Endothelial cell of hepatic sinusoid (primary cell): ENCODE data around the gene KREMEN1.

Experiments used
- in situ Hi-C: cut with HindIII; loops from 2 replicates; pipeline ENCODE4 v1.10.0; 2017; ENCODE audit warnings: low sequenced_read_pairs

Gene KREMEN1

DNA sequence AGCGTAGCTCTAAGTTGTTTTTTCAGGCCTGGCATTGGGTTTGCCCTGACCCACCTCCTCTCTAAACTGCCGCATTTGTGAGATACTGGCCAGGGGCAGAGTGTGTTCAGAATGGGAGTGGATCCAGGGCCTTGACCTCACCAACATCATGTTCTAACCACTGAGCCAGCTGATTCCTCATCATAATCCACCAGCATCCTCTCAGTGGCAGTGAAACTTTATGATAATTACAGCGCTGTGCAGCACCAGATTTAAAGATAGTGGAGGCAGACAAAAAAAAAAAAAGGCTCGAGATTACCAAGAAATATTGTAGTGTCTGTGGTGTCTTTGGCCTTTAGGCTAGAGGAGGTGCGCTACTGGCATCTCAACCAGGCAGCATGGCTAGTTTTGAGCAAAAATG, 53.0 kb downstream of the KREMEN1 start:
- in situ Hi-C loops = no loop called here

DNA sequence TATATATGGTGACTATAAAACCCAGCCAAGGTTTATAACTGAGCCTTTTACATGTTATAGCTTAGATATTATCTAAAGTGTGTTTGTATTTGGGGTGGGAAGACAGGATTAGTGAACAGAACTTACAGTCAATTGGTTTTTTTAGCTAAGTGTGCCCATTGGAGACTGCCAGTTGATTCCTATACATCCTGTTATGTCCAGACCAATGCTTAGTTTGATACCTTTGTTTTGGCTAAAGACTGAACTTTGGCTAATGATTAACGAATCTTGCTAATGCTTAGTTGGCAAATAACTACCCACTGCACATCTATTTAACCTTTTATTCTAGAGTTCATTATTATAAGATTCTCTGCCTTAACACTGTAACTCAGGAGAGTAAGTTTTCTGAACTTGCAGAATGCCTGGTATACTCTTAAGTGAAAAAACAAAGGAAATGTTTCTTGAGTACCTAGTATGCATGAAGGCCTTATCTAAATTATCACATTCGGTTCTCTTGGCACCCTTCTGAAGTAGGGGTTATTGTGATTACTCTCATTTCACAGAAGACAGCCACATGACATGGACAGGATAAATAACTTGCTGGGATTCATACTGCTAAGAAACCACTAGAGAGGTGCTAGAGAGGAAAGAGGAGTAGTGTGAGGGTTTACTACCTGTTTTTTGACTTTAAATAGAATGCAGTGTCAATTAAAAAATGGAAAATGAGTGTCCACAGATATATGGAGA, 54.0 kb downstream of the KREMEN1 start:
- in situ Hi-C loops = no loop called here

DNA sequence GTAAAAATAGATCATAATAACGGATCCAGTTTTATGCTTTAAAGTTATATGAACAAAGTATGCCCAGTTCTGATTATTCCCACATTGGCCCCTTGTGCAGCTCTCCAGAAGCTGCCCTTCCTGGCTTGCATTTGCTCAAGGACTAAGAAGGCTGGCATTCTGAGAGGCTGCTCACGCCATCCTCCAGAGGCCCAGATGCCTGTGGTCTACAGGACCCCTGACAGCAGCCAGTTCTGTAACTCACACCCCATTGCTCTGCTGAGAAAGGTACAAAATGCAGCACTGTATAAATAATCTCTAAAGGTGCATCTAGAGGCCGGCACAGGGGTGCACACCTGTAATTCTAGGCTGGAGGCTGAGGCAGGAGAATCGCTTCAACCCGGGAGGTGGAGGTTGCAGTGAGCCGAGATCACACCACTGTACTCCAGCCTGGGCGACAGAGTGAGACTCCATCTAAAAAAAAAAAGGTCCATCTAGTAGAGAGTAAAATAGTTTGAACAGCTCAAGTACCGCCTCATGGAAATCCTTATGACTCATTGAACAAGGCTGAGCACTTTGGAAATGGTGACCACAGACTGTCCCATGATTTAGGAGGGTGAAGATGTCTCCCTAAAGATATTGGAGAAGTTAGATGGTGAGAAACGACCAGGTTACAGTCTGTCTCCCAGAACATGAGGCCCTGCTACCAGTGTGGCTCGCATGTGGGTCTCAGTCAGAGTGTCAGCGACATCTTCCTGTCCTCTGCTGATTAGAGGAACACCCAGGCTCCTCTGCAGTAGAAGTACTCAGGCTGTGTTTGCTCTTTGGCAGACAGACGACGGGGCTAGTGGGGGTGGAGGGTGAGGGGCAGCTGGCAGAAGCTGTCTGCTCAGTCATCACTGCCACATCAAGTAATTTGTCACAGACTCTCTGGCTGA, 56.3 kb downstream of the KREMEN1 start:
- in situ Hi-C loops = no loop called here

DNA sequence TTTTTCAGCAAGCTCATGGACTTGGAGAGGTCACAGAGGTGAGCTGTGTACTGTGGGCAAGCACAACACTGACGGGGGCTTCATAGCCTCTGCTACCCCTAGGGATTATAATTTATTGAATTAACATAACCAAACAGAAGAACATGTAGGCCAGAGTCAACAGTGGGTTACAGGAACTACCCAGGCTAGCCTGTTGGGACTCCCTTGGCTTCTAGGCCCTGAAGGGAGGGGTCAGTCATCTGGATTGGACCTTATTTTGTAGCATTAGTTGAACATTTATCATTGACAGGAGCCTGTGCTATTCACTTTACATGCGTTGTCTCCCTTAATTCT, 56.9 kb downstream of the KREMEN1 start:
- in situ Hi-C loops = no loop called here

DNA sequence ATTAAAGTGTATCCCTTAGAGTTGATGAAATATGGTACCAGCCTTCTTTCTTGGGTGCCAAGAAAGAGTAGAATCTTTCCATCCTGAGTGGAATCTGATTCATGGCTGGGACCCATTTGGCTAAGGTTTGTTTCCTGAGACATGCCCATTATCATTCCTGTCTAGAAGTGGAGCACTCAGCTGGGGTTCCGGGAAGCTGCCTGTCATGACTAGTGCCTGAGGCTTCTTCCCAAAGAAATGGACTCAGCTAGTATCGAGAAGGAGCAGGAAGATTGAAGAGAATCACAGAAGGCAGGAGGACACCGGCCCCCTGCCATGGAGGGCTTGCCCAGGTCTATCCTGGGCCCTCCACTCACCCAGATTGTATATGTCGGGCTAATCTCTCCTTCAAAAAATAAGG, 57.6 kb downstream of the KREMEN1 start:
- in situ Hi-C loops = no loop called here

DNA sequence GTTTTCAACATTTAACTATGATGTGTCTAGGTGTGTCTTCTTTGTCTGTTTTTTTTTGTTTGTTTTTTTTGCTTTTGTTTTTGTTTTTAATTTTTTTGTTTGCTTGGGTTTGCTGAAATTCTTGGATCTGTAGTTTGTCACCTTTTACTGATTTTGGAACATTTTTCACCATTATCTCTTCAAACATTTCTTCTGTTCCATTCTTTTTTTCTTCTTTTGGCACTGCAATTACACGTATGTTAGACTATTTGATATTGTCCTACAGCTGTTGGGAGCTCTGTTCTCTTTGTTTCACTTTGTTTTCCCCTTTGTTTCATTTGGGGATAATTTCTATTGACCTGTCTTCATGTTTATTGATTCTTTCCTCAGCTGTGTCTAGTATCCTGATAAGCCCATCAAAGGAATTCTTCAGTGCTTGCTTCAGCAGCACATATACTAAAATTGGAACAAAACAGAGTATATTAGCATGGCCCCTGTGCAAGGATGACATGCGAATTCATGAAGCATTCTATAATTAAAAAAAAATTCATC, 60.8 kb downstream of the KREMEN1 start:
- in situ Hi-C loops = no loop called here

DNA sequence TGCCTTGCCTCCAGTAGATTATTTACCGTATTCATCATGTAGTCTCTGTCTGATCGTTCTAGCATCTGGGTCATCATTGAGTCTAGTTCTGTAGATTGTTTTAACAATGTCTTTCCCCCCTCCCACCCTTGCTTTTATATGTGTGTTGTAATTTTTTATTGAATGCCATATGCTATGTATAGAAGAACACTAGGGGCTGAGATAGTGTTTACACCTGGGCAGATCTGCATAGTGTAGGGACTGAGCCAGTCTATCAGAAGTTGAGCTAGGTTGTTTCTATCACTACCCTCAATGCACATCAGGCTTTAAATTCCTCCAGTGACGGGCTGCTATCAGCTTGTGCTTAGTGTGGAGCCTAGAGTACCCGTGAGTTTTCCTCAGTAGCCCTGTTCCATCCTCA, 61.6 kb downstream of the KREMEN1 start:
- in situ Hi-C loops = no loop called here

DNA sequence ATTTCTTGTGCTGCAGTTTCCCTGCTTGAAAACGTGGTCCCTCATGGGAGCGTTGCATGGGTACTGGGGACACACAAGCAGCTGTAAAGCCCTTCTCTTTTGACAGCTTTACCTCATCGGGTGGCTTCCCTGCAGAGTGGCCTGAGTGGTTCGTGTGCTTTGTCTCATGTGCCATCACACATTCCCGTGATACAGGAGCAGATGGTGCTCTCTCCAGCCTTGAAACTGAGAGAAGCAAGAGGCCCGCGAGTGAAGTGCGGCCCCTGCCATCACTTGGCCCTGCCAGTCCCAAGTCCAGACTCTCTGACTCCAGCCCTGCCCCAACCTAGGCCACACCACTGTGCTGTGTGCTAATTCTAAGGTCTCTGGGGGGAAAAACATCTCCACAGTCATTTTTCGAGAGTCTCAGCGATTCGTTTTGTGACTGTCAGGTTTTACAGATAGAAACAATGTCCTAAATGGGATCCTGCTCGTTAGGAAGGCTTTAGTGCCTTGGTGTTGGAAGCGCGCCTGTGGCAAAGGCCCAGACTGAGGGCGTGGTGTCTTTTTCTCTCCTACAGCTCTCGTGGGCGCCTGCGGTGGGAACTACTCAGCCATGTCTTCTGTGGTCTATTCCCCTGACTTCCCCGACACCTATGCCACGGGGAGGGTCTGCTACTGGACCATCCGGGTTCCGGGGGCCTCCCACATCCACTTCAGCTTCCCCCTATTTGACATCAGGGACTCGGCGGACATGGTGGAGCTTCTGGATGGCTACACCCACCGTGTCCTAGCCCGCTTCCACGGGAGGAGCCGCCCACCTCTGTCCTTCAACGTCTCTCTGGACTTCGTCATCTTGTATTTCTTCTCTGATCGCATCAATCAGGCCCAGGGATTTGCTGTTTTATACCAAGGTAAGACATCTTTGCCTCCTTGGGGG, 64.2 kb downstream of the KREMEN1 start:
- in situ Hi-C loops = no loop called here

DNA sequence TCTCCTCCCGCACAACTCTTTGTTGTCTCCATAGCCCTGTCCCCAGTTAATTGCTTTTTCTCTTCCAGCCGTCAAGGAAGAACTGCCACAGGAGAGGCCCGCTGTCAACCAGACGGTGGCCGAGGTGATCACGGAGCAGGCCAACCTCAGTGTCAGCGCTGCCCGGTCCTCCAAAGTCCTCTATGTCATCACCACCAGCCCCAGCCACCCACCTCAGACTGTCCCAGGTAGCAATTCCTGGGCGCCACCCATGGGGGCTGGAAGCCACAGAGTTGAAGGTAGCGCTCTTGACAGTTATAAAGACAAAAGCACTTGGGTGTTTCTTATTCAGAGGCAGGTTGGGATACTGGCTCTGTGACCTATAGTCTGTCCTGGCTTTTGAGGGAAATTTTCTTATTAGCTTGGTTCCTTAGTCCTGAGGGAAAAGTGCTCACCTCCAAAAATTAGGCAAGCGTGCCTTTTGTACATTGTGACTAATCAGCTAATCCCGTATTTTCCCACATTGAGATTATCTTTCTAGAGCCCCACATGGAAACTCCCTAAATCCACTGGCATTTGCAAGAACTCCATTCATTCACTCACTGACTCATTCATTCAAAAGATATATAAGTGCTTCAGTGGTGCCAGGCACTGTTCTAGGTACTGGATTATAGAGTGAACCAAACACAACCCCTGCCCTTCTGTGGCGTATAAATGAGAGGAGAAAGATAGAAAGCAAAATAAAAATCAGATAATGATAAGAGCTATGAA, 65.9 kb downstream of the KREMEN1 start:
- in situ Hi-C loops = no loop called here

DNA sequence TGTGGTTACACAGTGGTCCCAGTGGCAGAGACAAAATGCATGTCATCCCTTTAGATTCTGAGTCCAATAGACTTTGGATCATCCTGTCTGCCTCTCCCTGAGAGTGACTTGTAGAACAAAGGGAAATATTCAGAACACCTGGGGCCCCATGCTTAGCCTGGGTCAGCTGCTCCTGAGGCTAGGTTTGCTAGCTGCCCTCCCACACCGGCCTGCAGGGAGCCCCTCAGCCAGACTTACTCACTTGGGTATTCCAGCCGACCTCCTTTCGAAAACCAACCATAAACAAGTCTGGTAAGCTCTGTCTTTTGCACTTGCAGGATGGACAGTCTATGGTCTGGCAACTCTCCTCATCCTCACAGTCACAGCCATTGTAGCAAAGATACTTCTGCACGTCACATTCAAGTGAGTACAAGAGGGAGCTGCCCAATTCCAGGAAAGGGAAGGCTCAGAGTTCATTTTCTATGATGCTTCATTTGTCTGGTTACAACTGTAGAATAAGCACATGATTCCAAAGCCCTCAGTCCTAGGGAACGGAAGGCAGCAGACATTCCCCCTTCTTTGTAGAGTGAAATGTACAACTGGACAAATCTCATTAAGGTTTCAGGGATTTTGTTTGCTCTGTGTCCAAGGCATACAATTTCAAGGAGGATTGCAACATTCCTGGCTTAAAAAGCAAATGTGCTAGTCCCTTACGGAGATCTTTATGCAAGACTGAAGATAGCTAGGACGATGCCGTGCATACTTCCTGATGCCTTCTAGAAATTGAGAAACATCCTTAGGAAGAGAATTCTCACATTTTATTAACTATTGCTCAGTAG, 67.3 kb downstream of the KREMEN1 start:
- in situ Hi-C loops = no loop called here

DNA sequence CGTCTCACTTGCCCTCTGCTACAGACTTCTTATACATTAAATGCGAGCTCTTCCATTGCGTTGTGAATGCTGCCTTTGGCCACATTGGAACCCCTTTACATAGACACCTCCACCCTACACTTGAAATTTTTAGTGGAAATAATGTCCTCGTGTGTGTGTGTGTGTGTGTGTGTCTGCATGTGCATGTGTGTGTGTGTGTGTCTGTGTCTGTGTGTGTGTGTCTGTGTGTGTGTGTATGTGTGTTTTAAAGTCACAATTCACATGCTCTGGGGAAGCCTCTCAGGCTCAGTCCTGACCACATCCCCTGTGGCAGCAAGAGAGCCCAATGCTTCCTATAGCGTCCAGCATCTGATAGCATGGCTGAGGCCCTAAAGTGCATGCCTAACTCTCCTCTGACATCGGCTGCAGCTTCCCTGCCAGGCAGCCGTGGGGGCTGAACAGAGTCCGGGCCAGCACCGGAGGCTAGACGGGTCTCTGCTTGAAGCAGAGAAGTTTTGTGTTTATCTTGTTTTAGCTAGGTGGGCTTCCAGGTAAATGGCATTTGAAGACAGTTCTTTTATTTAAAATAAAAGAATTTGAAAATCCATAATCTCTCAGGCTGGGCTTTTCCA, 68.3 kb downstream of the KREMEN1 start:
- in situ Hi-C loops = no loop called here

DNA sequence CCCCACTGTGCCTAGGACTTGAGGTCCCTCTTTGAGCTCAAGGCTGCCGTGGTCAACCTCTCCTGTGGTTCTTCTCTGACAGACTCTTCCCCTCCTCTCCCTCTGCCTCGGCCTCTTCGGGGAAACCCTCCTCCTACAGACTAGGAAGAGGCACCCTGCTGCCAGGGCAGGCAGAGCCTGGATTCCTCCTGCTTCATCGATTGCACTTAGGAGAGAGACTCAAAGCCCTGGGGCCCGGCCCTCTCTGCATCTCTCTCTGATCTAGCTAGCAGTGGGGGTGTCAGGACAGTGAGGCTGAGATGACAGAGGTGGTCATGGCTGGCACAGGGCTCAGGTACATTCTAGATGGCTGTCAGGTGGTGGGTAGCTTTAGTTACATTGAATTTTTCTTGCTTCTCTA, 69.3 kb downstream of the KREMEN1 start:
- in situ Hi-C loops = no loop called here

DNA sequence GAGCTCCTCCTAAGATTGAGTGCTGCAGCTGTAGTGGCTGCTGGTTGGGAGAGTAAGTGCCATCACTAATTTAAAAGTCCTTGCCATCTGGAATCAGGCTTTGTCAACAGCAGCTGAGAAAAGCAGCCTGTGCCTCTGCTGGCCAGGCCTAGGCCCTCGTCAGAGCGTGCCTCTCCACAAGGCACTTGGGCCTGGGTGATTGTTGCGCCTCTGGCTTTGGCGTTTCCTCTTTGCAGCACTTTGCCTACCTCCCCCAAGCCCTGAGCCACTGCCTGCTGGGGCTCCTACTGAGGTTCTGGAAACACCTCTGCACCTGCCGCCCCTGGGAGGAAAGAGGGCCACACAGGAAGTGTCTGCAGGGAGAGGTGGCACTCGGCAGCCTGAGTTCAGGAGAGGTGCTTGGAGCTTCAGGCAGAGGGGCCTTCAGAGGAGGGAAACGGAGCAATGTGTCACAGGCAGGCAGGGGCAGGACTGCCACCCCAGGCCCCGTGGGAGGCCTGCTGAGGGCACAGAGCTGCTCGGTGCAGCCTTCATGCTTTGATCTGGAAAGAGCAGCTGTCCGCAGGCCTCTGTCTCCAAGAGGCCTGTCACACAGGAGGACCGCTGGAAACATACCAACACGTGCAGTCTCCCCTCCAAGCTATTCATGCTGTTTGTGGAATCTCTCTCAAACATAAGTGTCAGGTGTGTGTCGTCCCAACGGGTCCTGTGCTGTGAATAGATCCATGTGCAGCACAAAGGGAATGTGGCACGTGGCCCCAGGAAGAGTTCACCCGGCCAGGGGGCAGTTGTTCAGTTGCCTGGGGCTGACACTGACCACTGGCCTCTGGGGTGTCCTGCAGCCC, 71.3 kb downstream of the KREMEN1 start:
- in situ Hi-C loops = no loop called here

DNA sequence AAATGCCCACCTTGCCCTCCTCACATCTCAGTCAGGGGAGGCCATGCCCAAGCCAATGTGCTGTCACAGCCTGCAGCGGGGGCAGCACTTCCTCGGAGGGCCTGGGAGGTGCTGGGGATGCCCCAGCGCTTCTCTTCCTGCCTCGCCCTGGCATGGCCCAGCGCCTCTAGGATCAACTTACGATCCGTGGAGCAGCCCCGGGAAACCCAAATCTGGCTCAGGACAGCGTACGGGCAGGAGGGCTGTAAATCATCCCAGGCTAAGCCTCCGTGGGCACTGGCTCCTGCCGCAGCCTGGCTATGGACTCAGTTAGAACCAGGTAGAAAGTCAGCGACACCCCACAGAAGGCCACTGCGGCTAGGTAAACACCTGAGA, 71.9 kb downstream of the KREMEN1 start:
- in situ Hi-C loops = no loop called here

DNA sequence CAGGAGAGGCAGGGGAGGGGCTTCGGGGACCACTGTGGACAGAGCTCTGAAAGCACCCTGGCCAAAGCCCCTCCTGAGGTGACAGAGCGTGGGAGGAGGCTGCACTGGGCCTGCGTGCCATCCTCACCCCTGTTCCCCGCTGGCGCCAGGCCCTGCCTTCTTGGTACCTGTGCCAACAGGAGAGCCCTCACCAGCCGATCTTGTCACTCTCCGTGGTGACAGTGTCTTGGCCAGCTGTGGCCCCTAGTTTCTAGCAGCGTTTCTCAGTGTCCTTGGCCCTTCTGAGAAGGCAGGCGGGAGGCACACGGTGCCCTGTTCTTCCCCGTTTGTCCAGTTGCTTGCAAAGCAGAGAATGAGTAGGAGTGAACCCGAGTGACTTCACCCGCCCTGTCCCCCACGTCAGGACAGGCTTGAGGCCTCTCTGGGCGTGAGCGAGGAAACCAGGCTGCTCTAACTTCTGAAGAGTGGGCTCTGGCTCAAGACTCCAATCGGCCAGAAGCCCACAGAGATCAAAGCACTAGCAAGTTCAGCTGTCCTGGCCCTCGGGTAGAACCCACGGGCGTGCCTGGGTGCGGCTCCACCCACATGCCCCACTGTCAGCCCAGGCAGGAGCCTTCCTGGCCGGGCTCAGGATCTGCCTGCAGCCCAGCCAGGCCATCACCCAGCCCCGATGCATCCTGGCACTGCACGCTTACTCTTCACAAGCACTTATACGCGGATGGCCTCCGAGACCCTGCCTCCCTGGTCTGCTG, 72.7 kb downstream of the KREMEN1 start:
- in situ Hi-C loops = no loop called here

DNA sequence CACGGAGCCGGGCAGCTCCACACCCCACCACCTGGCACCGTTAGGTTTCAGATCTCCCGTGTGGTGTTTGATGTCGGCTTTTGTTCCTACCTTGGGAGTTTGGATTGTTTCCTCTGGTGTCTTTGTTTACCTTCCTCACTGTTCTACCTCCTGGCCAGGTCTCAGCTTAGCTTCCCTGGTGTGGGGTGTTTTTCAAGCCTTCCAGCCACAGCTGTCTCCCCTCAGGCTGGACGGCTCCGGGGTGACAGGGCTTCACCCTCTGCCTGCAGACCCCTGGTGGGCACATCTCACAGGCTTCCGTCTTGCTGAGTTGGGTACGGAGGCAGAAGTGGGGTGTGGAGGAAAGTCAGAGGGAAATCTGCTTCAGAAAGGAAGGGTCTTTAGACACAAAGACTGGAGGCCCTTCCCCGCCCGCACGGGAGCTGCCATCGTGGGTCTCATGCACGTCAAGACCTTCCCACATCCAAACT, 73.3 kb downstream of the KREMEN1 start:
- in situ Hi-C loops = no loop called here

DNA sequence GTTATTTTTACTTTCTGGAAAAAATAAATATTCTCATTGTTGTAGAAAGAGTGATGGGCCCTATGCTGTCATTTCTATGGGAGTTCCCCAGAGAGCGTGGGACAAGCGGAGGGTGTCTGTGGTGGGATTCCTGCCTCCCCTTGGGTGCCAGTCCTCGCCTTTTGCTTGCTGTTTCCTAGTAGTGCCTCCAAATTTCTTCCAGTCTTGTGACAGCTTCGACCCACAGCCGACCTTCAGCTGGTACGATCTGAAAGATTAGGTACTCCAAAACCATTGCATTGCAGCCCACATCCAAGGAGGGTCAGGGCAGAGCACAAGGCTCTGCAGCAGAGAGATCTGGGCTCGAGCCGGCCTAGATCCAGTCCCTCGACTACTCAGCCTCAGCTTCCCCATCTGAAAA, 73.9 kb downstream of the KREMEN1 start:
- in situ Hi-C loops = no loop called here
